Trophoblast cell (in vitro differentiated cells and primary cell): ENCODE measurements around the gene TRAF2.

Source experiments
- DNase-seq, 2 donors: peaks; one replicate each; pipeline ENCODE4 v3.0.0-alpha.2; 2016
- H2AFZ ChIP-seq: 2 replicates; pipeline ENCODE4 v1.6.1; 2013; ENCODE audit warnings: low read length, moderate library complexity, mild to moderate bottlenecking; ENCODE audit not compliant: insufficient read depth, poor library complexity
- H2AK5ac ChIP-seq: 2 replicates; pipeline ENCODE4 v1.6.1; 2013; ENCODE audit warnings: mild to moderate bottlenecking, low read length
- H2BK120ac ChIP-seq: 2 replicates; pipeline ENCODE4 v1.6.1; 2013; ENCODE audit warnings: low read length, mild to moderate bottlenecking, moderate library complexity; ENCODE audit not compliant: insufficient read depth, poor library complexity
- H2BK12ac ChIP-seq: 2 replicates; pipeline ENCODE4 v1.6.1; 2013; ENCODE audit warnings: mild to moderate bottlenecking, low read length, moderate library complexity
- H2BK5ac ChIP-seq: 2 replicates; pipeline ENCODE4 v1.6.1; 2013; ENCODE audit warnings: low read length, low read depth, moderate library complexity, mild to moderate bottlenecking; ENCODE audit not compliant: poor library complexity
- H3K14ac ChIP-seq: 2 replicates; pipeline ENCODE4 v1.6.1; 2013; ENCODE audit warnings: mild to moderate bottlenecking, low read length
- H3K18ac ChIP-seq: 2 replicates; pipeline ENCODE4 v1.6.1; 2013; ENCODE audit warnings: mild to moderate bottlenecking, low read length
- H3K23ac ChIP-seq: 2 replicates; pipeline ENCODE4 v1.6.1; 2013; ENCODE audit warnings: low read length
- H3K27ac ChIP-seq: 2 replicates; pipeline ENCODE4 v1.5.1; 2013; ENCODE audit warnings: low read depth, mild to moderate bottlenecking, inconsistent platforms, low read length, moderate library complexity
- H3K27me3 ChIP-seq: 2 replicates; pipeline ENCODE4 v1.6.1; 2013; ENCODE audit warnings: inconsistent platforms, mild to moderate bottlenecking, low read length, moderate library complexity; ENCODE audit not compliant: insufficient read depth
- H3K36me3 ChIP-seq, 2 experiments: 1 replicate in 1 of 2; 2 replicates in 1 of 2; pipeline ENCODE4 v1.6.1; 2013; ENCODE audit warnings: low read length in 2 of 2, mild to moderate bottlenecking in 2 of 2, moderate library complexity in 1 of 2; ENCODE audit not compliant: insufficient read depth in 2 of 2, control insufficient read depth in 1 of 2
- H3K4ac ChIP-seq: 2 replicates; pipeline ENCODE4 v1.6.1; 2013; ENCODE audit warnings: low read depth, mild to moderate bottlenecking, low read length, moderate library complexity
- H3K4me1 ChIP-seq, 2 experiments: 1 replicate in 1 of 2; 2 replicates in 1 of 2; pipeline ENCODE4 v1.6.1; 2013; ENCODE audit warnings: low read length in 2 of 2, mild to moderate bottlenecking in 2 of 2, moderate library complexity in 1 of 2; ENCODE audit not compliant: insufficient read depth in 2 of 2, control insufficient read depth in 1 of 2
- H3K4me2 ChIP-seq: 2 replicates; pipeline ENCODE4 v1.6.1; 2013; ENCODE audit warnings: inconsistent platforms, mild to moderate bottlenecking, low read length, moderate library complexity
- H3K4me3 ChIP-seq: 2 replicates; pipeline ENCODE4 v1.5.1; 2013; ENCODE audit warnings: mild to moderate bottlenecking, low read depth, low read length, inconsistent platforms
- H3K79me1 ChIP-seq: one replicate; pipeline ENCODE4 v1.6.1; 2013; ENCODE audit warnings: low read length
- H3K79me2 ChIP-seq: 2 replicates; pipeline ENCODE4 v1.6.1; 2013; ENCODE audit warnings: low read length, mild to moderate bottlenecking; ENCODE audit not compliant: control insufficient read depth, insufficient read depth, poor library complexity
- H3K9ac ChIP-seq: 2 replicates; pipeline ENCODE4 v1.6.1; 2013; ENCODE audit warnings: mild to moderate bottlenecking, low read length
- H3K9me3 ChIP-seq: 2 replicates; pipeline ENCODE4 v1.6.1; 2013; ENCODE audit warnings: low read depth, mild to moderate bottlenecking, control low read depth, inconsistent platforms, low read length; ENCODE audit not compliant: insufficient read depth
- H4K12ac ChIP-seq: 2 replicates; pipeline ENCODE4 v1.6.1; 2013; ENCODE audit warnings: low read depth, mild to moderate bottlenecking, low read length, moderate library complexity
- H4K8ac ChIP-seq: 2 replicates; pipeline ENCODE4 v1.6.1; 2013; ENCODE audit warnings: low read depth, mild to moderate bottlenecking, low read length, moderate library complexity
- H4K91ac ChIP-seq: one replicate; pipeline ENCODE4 v1.6.1; 2013; ENCODE audit warnings: low read depth, mild to moderate bottlenecking, low read length, moderate library complexity
- WGBS: extraction: QIAGEN DNeasy Blood & Tissue Kit; methylation state at CpG from one replicate; pipeline ENCODE4 v1.1.7; 2013; ENCODE audit warnings: missing lambda C conversion rate; ENCODE audit not compliant: insufficient read length, insufficient coverage; ENCODE audit errors: extremely low coverage; 5-methylcytosine and 5-hydroxymethylcytosine counted together

TRAF2 gene

GRCh38 chr9:136845465-136846260 is 40.7 kb upstream of the TRAF2 start:
- Histone ChIP-seq H3K9me3 (peaks cover 23% of the 10 kb centered on the region), H3K9ac (no peak overlapping the region), H3K79me1 (peaks cover 22% of the 10 kb centered on the region), H3K27ac (no peak overlapping the region), H3K36me3 (peaks cover 7 to 10% of the 10 kb centered on the region in 2 experiments), H3K4me3 (no peak overlapping the region), H2BK120ac (no peak overlapping the region), H3K79me2 (peaks cover 9% of the 10 kb centered on the region), H4K8ac (no peak overlapping the region), H2AFZ (no peak overlapping the region), H3K4me1 (peaks cover 20% of the 10 kb centered on the region in 2 experiments), H4K91ac (no peak overlapping the region), H3K27me3 (peaks cover 4% of the 10 kb centered on the region), H3K23ac (no peak overlapping the region), H3K4ac (no peak overlapping the region), H2BK5ac (no peak overlapping the region), H3K14ac (no peak overlapping the region), H3K4me2 (no peak overlapping the region), H3K18ac (peak overlapping the region; percentile 25), H4K12ac (no peak overlapping the region), H2AK5ac (no peak overlapping the region), H2BK12ac (no peak overlapping the region)
- DNase-seq = peak in 1 of 2 donors; percentile 16
- WGBS = no CpG with 5 or more reads among the region's 102 CpGs

- Histone ChIP-seq H2AK5ac (no peak overlapping the region), H3K4me3 (peak overlapping the region; percentile 60), H3K79me1 (peaks cover 22% of the 10 kb centered on the region), H3K4me1 (peaks cover 19 to 20% of the 10 kb centered on the region in 2 experiments), H2AFZ (peak overlapping the region; percentile 75), H3K9me3 (peaks cover 25% of the 10 kb centered on the region), H3K27ac (no peak overlapping the region), H3K9ac (no peak overlapping the region), H3K36me3 (peaks cover 14 to 16% of the 10 kb centered on the region in 2 experiments), H2BK5ac (peak overlapping the region; percentile 3), H2BK120ac (no peak overlapping the region), H4K12ac (peak overlapping the region; percentile 59), H4K91ac (peak overlapping the region; percentile 79), H4K8ac (peak overlapping the region; percentile 23), H2BK12ac (no peak overlapping the region), H3K27me3 (peaks cover 4% of the 10 kb centered on the region), H3K79me2 (peaks cover 9% of the 10 kb centered on the region), H3K14ac (peak overlapping the region; percentile 65), H3K4ac (peak overlapping the region; percentile 1), H3K18ac (peak overlapping the region; percentile 16), H3K4me2 (peak overlapping the region; percentile 63), H3K23ac (no peak overlapping the region)
- DNase-seq = peak in 1 of 2 donors; percentile 34
- no CpG with 5 or more reads among the region's 98 CpGs for WGBS
Observed at GRCh38 chr9:136846376-136847087, 39.8 kb upstream of the TRAF2 start.

- peak overlapping the region; percentile 10 for H3K18ac ChIP-seq
- no CpG with 5 or more reads among the region's 75 CpGs for WGBS
- H3K27me3 ChIP-seq = peaks cover 4% of the 10 kb centered on the region
- peak overlapping the region; percentile 31 for H3K9ac ChIP-seq
- H3K79me2 ChIP-seq = peaks cover 9% of the 10 kb centered on the region
- H3K4me3 ChIP-seq = peak overlapping the region; percentile 76
- H2BK5ac ChIP-seq = peak overlapping the region; percentile 8
- DNase-seq = peak; percentile 50 to 68
- peak overlapping the region; percentile 1 for H3K4ac ChIP-seq
- H3K36me3 ChIP-seq = peaks cover 15 to 20% of the 10 kb centered on the region in 2 experiments
- H2AK5ac ChIP-seq = peak overlapping the region; percentile 80
- peak overlapping the region; percentile 75 for H2AFZ ChIP-seq
- H2BK120ac ChIP-seq = peak overlapping the region; percentile 65
- peak overlapping the region; percentile 84 for H4K91ac ChIP-seq
- H4K8ac ChIP-seq = peak overlapping the region; percentile 23
- H3K9me3 ChIP-seq = peaks cover 25% of the 10 kb centered on the region
- no peak overlapping the region for H2BK12ac ChIP-seq
- H3K27ac ChIP-seq = peak overlapping the region; percentile 90
- H3K4me1 ChIP-seq = peaks cover 19 to 20% of the 10 kb centered on the region in 2 experiments
- peak overlapping the region; percentile 65 for H3K14ac ChIP-seq
- peaks cover 22% of the 10 kb centered on the region for H3K79me1 ChIP-seq
- no peak overlapping the region for H3K23ac ChIP-seq
- peak overlapping the region; percentile 68 for H3K4me2 ChIP-seq
- H4K12ac ChIP-seq = peak overlapping the region; percentile 59
Observed at GRCh38 chr9:136847088-136847825, 39.1 kb upstream of the TRAF2 start.

GRCh38 chr9:136847826-136848392 is 38.4 kb upstream of the TRAF2 start:
- Histone ChIP-seq H3K23ac (no peak overlapping the region), H3K9me3 (peaks cover 26% of the 10 kb centered on the region), H2BK120ac (peak overlapping the region; percentile 65), H4K12ac (peak overlapping the region; percentile 10), H3K27ac (peak overlapping the region; percentile 90), H3K27me3 (peaks cover 4% of the 10 kb centered on the region), H4K91ac (peak overlapping the region; percentile 84), H3K4me3 (peak overlapping the region; percentile 76), H3K9ac (peak overlapping the region; percentile 59), H3K79me2 (peaks cover 9% of the 10 kb centered on the region), H2AK5ac (peak overlapping the region; percentile 77), H3K4me2 (peak overlapping the region; percentile 68), H3K36me3 (peaks cover 15 to 20% of the 10 kb centered on the region in 2 experiments), H2BK5ac (peak overlapping the region; percentile 8), H4K8ac (peak overlapping the region; percentile 5), H3K4me1 (peaks cover 19 to 20% of the 10 kb centered on the region in 2 experiments), H2AFZ (peak overlapping the region; percentile 67), H3K14ac (peak overlapping the region; percentile 6), H3K18ac (peak overlapping the region; percentile 6), H2BK12ac (no peak overlapping the region), H3K79me1 (peaks cover 22% of the 10 kb centered on the region), H3K4ac (peak overlapping the region; percentile 1)
- peak; percentile 86 to 91 for DNase-seq
- no CpG with 5 or more reads among the region's 48 CpGs for WGBS
